Hepatocyte (in vitro differentiated cells): ENCODE data around the gene OSGEP.

Experiments
- EZH2phosphoT487 ChIP-seq: fragments of 200-600 bp; sonication (generic); IDR thresholded peaks from one replicate; pipeline ENCODE4 v1.6.1; 2018; ENCODE audit warnings: antibody characterized with exemption, mild to moderate bottlenecking, low read depth, moderate library complexity; ENCODE audit not compliant: unreplicated experiment, severe bottlenecking
- TF ChIP-seq, protein P1 (sequence below): fragments of 200-600 bp; sonication (generic); IDR thresholded peaks from 2 replicates; pipeline ENCODE4 v1.5.1; 2016; ENCODE audit warnings: antibody characterized with exemption, mild to moderate bottlenecking; ENCODE audit not compliant: poor library complexity

DNA sequence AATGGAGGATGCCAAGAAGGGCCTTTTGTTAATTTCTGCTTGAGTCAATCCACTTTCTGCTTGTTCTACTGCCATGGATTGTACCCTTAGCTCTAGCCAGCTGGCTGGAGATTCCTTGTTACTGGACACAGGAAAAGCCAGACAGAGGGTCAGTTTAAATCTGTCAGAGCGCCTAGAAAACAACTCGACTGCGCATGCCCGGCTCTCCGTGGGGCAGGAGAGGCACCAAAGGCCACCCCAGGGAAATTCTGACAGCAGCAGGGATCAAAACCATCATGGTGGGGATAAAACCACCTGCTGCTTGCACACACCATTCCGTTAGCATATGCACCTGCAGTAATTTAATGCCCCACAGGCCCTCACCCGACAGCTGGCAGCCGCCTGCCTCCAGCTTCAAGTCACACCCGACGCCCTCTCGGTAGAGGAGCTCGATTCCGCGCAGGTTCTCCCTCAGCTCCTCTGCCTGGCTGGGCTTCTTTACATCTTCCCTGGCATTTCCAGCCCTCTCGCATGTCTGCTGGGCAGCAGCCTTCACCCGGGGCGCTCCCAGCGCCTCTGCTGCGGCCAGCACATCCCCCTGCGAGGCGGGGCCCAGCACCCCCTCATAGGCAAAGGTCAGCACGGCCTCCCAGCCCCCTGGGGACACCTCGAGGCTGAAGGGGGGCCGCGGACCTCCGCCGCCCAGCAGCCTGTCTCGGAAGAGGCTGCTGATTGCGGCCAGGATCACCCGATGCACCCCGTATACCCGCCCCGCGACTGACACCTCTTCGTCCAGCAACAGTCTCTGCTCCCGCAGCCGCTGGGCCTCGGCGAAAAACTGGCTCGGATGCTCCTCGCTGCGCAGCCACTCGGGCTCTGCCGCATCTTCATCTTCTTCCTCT is 19.7 kb downstream of the OSGEP start:
- TF ChIP-seq, protein P1, sequence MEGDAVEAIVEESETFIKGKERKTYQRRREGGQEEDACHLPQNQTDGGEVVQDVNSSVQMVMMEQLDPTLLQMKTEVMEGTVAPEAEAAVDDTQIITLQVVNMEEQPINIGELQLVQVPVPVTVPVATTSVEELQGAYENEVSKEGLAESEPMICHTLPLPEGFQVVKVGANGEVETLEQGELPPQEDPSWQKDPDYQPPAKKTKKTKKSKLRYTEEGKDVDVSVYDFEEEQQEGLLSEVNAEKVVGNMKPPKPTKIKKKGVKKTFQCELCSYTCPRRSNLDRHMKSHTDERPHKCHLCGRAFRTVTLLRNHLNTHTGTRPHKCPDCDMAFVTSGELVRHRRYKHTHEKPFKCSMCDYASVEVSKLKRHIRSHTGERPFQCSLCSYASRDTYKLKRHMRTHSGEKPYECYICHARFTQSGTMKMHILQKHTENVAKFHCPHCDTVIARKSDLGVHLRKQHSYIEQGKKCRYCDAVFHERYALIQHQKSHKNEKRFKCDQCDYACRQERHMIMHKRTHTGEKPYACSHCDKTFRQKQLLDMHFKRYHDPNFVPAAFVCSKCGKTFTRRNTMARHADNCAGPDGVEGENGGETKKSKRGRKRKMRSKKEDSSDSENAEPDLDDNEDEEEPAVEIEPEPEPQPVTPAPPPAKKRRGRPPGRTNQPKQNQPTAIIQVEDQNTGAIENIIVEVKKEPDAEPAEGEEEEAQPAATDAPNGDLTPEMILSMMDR, result no peak
- TF ChIP-seq EZH2phosphoT487, result no peak
